ENCODE results near the gene MSH6. TPM values are rescaled to one million over a fixed set of nuclear protein-coding genes. Genes with fewer than 3 reads are reported as not detected.
"Not testable (repeated sequence)": the region's sequence is repeated elsewhere in the genome, so short reads cannot be mapped to it uniquely, and the experiment has no call there.

The MSH6 gene
- polyA plus RNA-seq, 4 donors = 80.8 to 115 (median 101) TPM

- DNase-seq (ENCODE audit: low read depth in 4 of 4, low spot score in 3 of 4) = no peak
Observed at GRCh38 chr2:47833516-47833968, 50.6 kb downstream of the MSH6 start.

GRCh38 chr2:47838249-47838648 is 55.3 kb downstream of the MSH6 start:
- DNase-seq (ENCODE audit: low read depth in 4 of 4, low spot score in 3 of 4) = no peak

GRCh38 chr2:47838686-47839085 is 55.7 kb downstream of the MSH6 start:
- DNase-seq (ENCODE audit: low read depth in 4 of 4, low spot score in 3 of 4) = no peak

DNA sequence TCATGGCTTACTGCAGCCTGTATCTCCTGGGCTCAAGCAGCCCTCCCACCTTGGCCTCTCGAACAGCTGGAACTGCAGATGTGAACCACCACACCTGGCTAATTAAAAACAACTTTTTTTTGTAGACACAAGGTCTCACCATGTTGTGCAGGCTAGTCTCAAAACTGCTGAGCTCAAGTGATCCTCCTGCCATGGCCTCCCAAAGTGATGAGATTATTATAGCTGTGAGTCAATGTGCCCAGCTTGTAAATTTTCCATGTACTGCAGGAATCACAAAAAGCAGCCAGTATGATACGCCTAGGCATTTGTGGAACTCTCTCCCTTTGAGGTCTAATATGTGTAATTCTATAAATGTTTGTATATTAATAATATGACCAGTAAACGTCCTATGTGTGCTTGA is 59.9 kb downstream of the MSH6 start:
- DNase-seq (ENCODE audit: low read depth in 4 of 4, low spot score in 3 of 4) = no peak

- DNase-seq (ENCODE audit: low read depth in 4 of 4, low spot score in 3 of 4) = no peak
Observed at GRCh38 chr2:47843407-47843806, 60.5 kb downstream of the MSH6 start.

DNA sequence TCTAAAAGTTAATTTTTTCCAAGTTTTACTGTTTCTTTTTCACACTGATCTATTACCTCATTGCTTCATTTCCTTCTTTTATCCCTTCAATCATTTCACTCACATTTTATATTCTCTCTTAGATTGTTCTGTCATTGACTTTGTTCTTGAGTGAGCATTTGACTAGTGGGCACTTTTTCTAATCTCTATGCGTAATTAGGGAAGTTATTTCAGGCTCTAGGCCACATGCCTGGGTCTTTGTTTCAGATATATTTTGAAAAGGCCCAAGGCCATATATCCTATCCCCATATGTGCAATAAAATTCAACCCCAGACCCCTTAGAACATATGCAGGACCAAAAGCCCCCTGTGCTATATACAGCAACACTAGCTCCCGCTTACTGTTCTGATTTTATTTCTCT is 61.2 kb downstream of the MSH6 start:
- DNase-seq (ENCODE audit: low read depth in 4 of 4, low spot score in 3 of 4) = no peak

DNA sequence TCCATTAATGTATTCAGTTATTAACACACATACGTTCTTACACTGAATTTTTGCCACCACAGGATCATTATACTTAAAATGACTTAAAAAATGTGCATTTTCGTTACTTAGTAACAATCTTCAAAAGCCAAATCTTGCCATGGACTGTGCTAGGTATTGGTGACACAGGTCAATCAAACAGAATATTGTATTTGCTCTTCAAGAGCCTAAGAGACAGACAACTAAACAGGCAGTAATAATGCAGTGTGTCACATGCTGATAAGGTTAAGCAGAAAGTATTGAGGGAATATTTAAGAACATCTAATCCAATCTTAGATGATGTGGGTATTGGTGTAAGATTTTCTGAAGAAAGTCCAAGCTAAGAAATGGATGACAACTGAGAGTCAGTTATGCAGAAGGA is 66.4 kb downstream of the MSH6 start:
- DNase-seq (ENCODE audit: low read depth in 4 of 4, low spot score in 3 of 4) = no peak

DNA sequence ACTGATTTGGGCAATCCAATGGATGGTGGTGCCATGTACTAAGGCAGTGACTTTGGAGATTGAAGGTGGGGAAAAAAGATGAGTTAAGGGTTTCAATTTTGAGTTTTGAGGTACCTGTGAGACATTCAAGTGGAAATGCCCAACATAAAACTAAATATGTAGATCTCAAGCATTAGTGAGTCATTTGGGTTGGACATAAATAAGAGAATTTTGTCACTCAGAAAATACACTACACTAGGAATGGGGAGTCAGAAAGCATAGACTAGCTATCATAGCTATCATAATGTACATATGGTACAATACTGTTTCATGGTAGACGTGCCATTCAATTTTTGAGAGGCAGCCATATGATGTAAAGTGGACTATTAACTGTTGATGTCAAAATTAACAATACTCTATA is 67.3 kb downstream of the MSH6 start:
- no peak for DNase-seq (ENCODE audit: low read depth in 4 of 4, low spot score in 3 of 4)

GRCh38 chr2:47853067-47853777 is 70.3 kb downstream of the MSH6 start:
- not testable (repeated sequence) for DNase-seq (ENCODE audit: low read depth in 4 of 4, low spot score in 3 of 4)

Other genes starting within 250 kb of the MSH6 start
- gene KCNK12, start 212.2 kb upstream of the MSH6 start, polyA plus RNA-seq (ENCODE audit: insufficient read length in 4 of 4) = under 1 TPM; 0.22 to 0.53 (median 0.41) TPM
- 10 to 100 TPM; 66.9 to 94.4 (median 86.3) TPM for gene FBXO11, start 123.4 kb downstream of the MSH6 start, polyA plus RNA-seq (ENCODE audit: insufficient read length in 4 of 4)